HL-60 (cell line): Measurements from ENCODE around the gene BCAR3.

Experiments used
- CTCF ChIP-seq: IDR thresholded peaks from one replicate; pipeline ENCODE4 v1.5.1; 2011; ENCODE audit warnings: low read length, control low read depth, inconsistent platforms; ENCODE audit not compliant: insufficient read depth
- GABPA ChIP-seq: IDR thresholded peaks from 2 replicates; pipeline ENCODE4 v1.6.1; 2012; ENCODE audit warnings: low read depth
- POLR2AphosphoS5 ChIP-seq: IDR thresholded peaks from 2 replicates; pipeline ENCODE4 v1.6.1; 2012; ENCODE audit warnings: low read depth
- SPI1 ChIP-seq: IDR thresholded peaks from 2 replicates; pipeline ENCODE4 v1.6.1; 2012; ENCODE audit warnings: low read depth, mild to moderate bottlenecking, borderline replicate concordance

GRCh38 chr1:93651695-93652094 is 29.9 kb downstream of the BCAR3 start:
- TF ChIP-seq CTCF = no peak
- TF ChIP-seq SPI1 = no peak
- TF ChIP-seq POLR2AphosphoS5 = no peak
- no peak for TF ChIP-seq GABPA
